Measurements from ENCODE around the gene HLCS.

HLCS gene

GRCh38 chr21:36981049-36981391, 14.6 kb upstream of the HLCS start:
- peak overlapping the region; percentile 39 for H3K4me3 ChIP-seq (replicated peaks; ENCODE audit: low read depth, low read length)
- TF ChIP-seq CTCF (IDR thresholded peaks at IDR 0.05; ENCODE audit: low read depth, low read length, missing control alignments) = no peak
- DNase-seq (ENCODE audit: extremely low read depth, low read depth) = no peak

- DNase-seq (ENCODE audit: extremely low read depth, low read depth) = no peak
Observed at GRCh38 chr21:36980280-36981048, 14.0 kb upstream of the HLCS start.

GRCh38 chr21:36976882-36977651, 10.6 kb upstream of the HLCS start:
- peak; percentile 74 for TF ChIP-seq CTCF (IDR thresholded peaks at IDR 0.05; ENCODE audit: low read depth, low read length, missing control alignments)
- peak overlapping the region; percentile 2; the same call in 1 of the 2 replicates for H3K4me3 ChIP-seq (replicated peaks; ENCODE audit: low read depth, low read length)
- peak; percentile 73 for DNase-seq (ENCODE audit: extremely low read depth, low read depth)

More at GRCh38 chr21:36980280-36981048, 14.0 kb upstream of the HLCS start:
- no peak for TF ChIP-seq CTCF (IDR thresholded peaks at IDR 0.05; ENCODE audit: low read depth, low read length, missing control alignments)
- H3K4me3 ChIP-seq (replicated peaks; ENCODE audit: low read depth, low read length) = peak overlapping the region; percentile 39

- no peak for DNase-seq (ENCODE audit: extremely low read depth, low read depth)
- no peak for TF ChIP-seq CTCF (IDR thresholded peaks at IDR 0.05; ENCODE audit: low read depth, low read length, missing control alignments)
- no peak overlapping the region for H3K4me3 ChIP-seq (replicated peaks; ENCODE audit: low read depth, low read length)
Observed at GRCh38 chr21:36976228-36976861, 9.9 kb upstream of the HLCS start.

- TF ChIP-seq CTCF (IDR thresholded peaks at IDR 0.05; ENCODE audit: low read depth, low read length, missing control alignments) = no peak
- DNase-seq (ENCODE audit: extremely low read depth, low read depth) = no peak
- H3K4me3 ChIP-seq (replicated peaks; ENCODE audit: low read depth, low read length) = no peak overlapping the region
Observed at GRCh38 chr21:36974851-36975192, 8.4 kb upstream of the HLCS start.

- TF ChIP-seq CTCF (IDR thresholded peaks at IDR 0.05; ENCODE audit: low read depth, low read length, missing control alignments) = no peak
- no peak for DNase-seq (ENCODE audit: extremely low read depth, low read depth)
- no peak overlapping the region for H3K4me3 ChIP-seq (replicated peaks; ENCODE audit: low read depth, low read length)
Observed at GRCh38 chr21:36973986-36974850, 7.7 kb upstream of the HLCS start.
